MM.1S (cell line): Measurements from ENCODE around the gene EDC4.

Experiments used
- DNase-seq: peaks from one replicate; pipeline ENCODE4 v3.0.0-alpha.2; 2015
- H2AFZ ChIP-seq: fragments of 300-600 bp; sonication (generic); 2 replicates; pipeline ENCODE4 v1.6.0; 2016; ENCODE audit warnings: antibody characterized with exemption, low read length
- H3F3A ChIP-seq: fragments of 300-600 bp; sonication (generic); 2 replicates; pipeline ENCODE4 v1.6.1; 2016; ENCODE audit warnings: mild to moderate bottlenecking, antibody characterized with exemption, low read length, moderate library complexity, mixed read lengths; ENCODE audit not compliant: insufficient read depth
- H3K27ac ChIP-seq: fragments of 300-600 bp; sonication (generic); 2 replicates; pipeline ENCODE4 v1.5.1; 2016; ENCODE audit warnings: mild to moderate bottlenecking, low read length
- H3K27me3 ChIP-seq: fragments of 300-600 bp; sonication (generic); replicated peaks from 2 replicates; pipeline ENCODE4 v1.6.0; 2016; ENCODE audit warnings: low read length; ENCODE audit not compliant: insufficient read depth
- H3K36me3 ChIP-seq: fragments of 300-600 bp; sonication (generic); replicated peaks from 2 replicates; pipeline ENCODE4 v1.6.1; 2016; ENCODE audit warnings: mild to moderate bottlenecking, low read length, mixed read lengths; ENCODE audit not compliant: insufficient read depth
- H3K4me1 ChIP-seq: fragments of 300-600 bp; sonication (generic); 2 replicates; pipeline ENCODE4 v1.6.1; 2016; ENCODE audit warnings: low read length, mixed read lengths
- H3K4me2 ChIP-seq: fragments of 300-600 bp; sonication (generic); 2 replicates; pipeline ENCODE4 v1.6.0; 2016; ENCODE audit warnings: low read depth, low read length
- H3K4me3 ChIP-seq: fragments of 300-600 bp; sonication (generic); 2 replicates; pipeline ENCODE4 v1.5.1; 2016; ENCODE audit warnings: low read length, mixed read lengths
- H3K79me2 ChIP-seq: fragments of 300-600 bp; sonication (generic); 2 replicates; pipeline ENCODE4 v1.6.1; 2016; ENCODE audit warnings: mixed run types, low read length, mixed read lengths
- H3K9ac ChIP-seq: fragments of 300-600 bp; sonication (generic); 2 replicates; pipeline ENCODE4 v1.6.1; 2016; ENCODE audit warnings: low read length, mixed read lengths
- H3K9me2 ChIP-seq: fragments of 300-600 bp; sonication (generic); replicated peaks from 2 replicates; pipeline ENCODE4 v1.6.1; 2016; ENCODE audit warnings: mild to moderate bottlenecking, low read length, mixed read lengths; ENCODE audit not compliant: insufficient read depth
- H3K9me3 ChIP-seq: fragments of 300-600 bp; sonication (generic); replicated peaks from 2 replicates; pipeline ENCODE4 v1.6.1; 2016; ENCODE audit warnings: mild to moderate bottlenecking, low read length, mixed read lengths; ENCODE audit not compliant: insufficient read depth
- H4K20me1 ChIP-seq: fragments of 300-600 bp; sonication (generic); 2 replicates; pipeline ENCODE4 v1.6.1; 2016; ENCODE audit warnings: mild to moderate bottlenecking, low read length, moderate library complexity, mixed read lengths; ENCODE audit not compliant: insufficient read depth
- CTCF ChIP-seq: fragments of 300-600 bp; sonication (generic); IDR thresholded peaks from 2 replicates; pipeline ENCODE4 v1.5.1; 2016; ENCODE audit warnings: antibody characterized with exemption, low read length, mixed read lengths
- EZH2 ChIP-seq: fragments of 300-600 bp; sonication (generic); optimal IDR thresholded peaks from 2 replicates; pipeline ENCODE3; 2017; ENCODE audit warnings: low read depth, mild to moderate bottlenecking, antibody characterized with exemption, low read length, mixed read lengths
- EZH2phosphoT487 ChIP-seq: fragments of 300-600 bp; sonication (generic); IDR thresholded peaks from 2 replicates; pipeline ENCODE4 v1.6.1; 2018; ENCODE audit warnings: antibody characterized with exemption, low read length

The EDC4 gene

GRCh38 chr16:67837811-67838210 lies 35.0 kb upstream of the EDC4 start:
- Histone ChIP-seq H3K9me3 (no peaks in the 10 kb centered on the region), H3K4me1 (peaks cover 5% of the 10 kb centered on the region), H2AFZ (no peak overlapping the region), H3K9ac (no peak overlapping the region), H3K4me2 (no peak overlapping the region), H3K36me3 (no peaks in the 10 kb centered on the region), H3K9me2 (no peaks in the 10 kb centered on the region), H3K27me3 (no peaks in the 10 kb centered on the region), H3K79me2 (peaks cover 13% of the 10 kb centered on the region), H3K27ac (no peak overlapping the region), H3F3A (peaks cover 5% of the 10 kb centered on the region), H3K4me3 (no peak overlapping the region), H4K20me1 (no peaks in the 10 kb centered on the region)
- TF ChIP-seq EZH2 (no peak), CTCF (no peak), EZH2phosphoT487 (no peak)
- DNase-seq: no peak

- Histone ChIP-seq H3K4me2 (peak overlapping the region; percentile 84), H3K27me3 (no peaks in the 10 kb centered on the region), H3K79me2 (peaks cover 38% of the 10 kb centered on the region), H3F3A (peaks cover 30% of the 10 kb centered on the region), H3K9me2 (no peaks in the 10 kb centered on the region), H3K27ac (no peak overlapping the region), H3K9me3 (no peaks in the 10 kb centered on the region), H3K36me3 (no peaks in the 10 kb centered on the region), H4K20me1 (no peaks in the 10 kb centered on the region), H3K4me3 (peak overlapping the region; percentile 98), H3K4me1 (peaks cover 25% of the 10 kb centered on the region), H2AFZ (peak overlapping the region; percentile 99), H3K9ac (peak overlapping the region; percentile 95; the same call in 1 of the 2 replicates)
- TF ChIP-seq CTCF (no peak), EZH2 (no peak), EZH2phosphoT487 (no peak)
- DNase-seq: no peak
Observed at GRCh38 chr16:67841198-67841815, 31.5 kb upstream of the EDC4 start.

- Histone ChIP-seq H4K20me1 (no peaks in the 10 kb centered on the region), H2AFZ (peak within 1 kb of the TSS; percentile 99), H3K4me3 (peak within 1 kb of the TSS; percentile 98), H3K27me3 (no peaks in the 10 kb centered on the region), H3K9ac (peak within 1 kb of the TSS; percentile 95), H3K27ac (peak within 1 kb of the TSS; percentile 93), H3K9me2 (no peaks in the 10 kb centered on the region), H3K4me2 (peak within 1 kb of the TSS; percentile 97), H3F3A (peaks cover 33% of the 10 kb centered on the region), H3K4me1 (peaks cover 25% of the 10 kb centered on the region), H3K36me3 (no peaks in the 10 kb centered on the region), H3K9me3 (no peaks in the 10 kb centered on the region), H3K79me2 (peaks cover 38% of the 10 kb centered on the region)
- TF ChIP-seq EZH2phosphoT487 (no peak), CTCF (peak; percentile 79), EZH2 (no peak)
- DNase-seq: peak; percentile 96
Observed at GRCh38 chr16:67841816-67842508, 30.9 kb upstream of the EDC4 start, which contains the start of gene THAP11. TSS of gene THAP11 (plus strand) at chr16:67842320. CDS start at chr16:67842555, 235 bp downstream.
